HL-60 (cell line): ENCODE data around the gene QRICH1.

Experiments used
- DNase-seq, 2 experiments: peaks; one replicate each; pipeline ENCODE4 v3.0.0-alpha.2; 2010 to 2020; ENCODE audit warnings: low read depth in 1 of 2, low spot score in 1 of 2
- H3K27ac ChIP-seq: fragments of 250-450 bp; sonication (Bioruptor Pico); replicated peaks from 2 replicates; pipeline ENCODE4 v1.5.1; 2020; ENCODE audit warnings: mild to moderate bottlenecking, moderate library complexity
- H3K27me3 ChIP-seq: fragments of 250-450 bp; sonication (Bioruptor Pico); 2 replicates; pipeline ENCODE4 v1.5.1; 2021; ENCODE audit warnings: mild to moderate bottlenecking, moderate library complexity; ENCODE audit not compliant: insufficient read depth, poor library complexity, severe bottlenecking
- H3K4me3 ChIP-seq: replicated peaks from 2 replicates; pipeline ENCODE4 v1.5.1; 2011; ENCODE audit warnings: mild to moderate bottlenecking, control low read depth, low read length; ENCODE audit not compliant: insufficient read depth
- CTCF ChIP-seq: IDR thresholded peaks from one replicate; pipeline ENCODE4 v1.5.1; 2011; ENCODE audit warnings: low read length, control low read depth, inconsistent platforms; ENCODE audit not compliant: insufficient read depth
- GABPA ChIP-seq: IDR thresholded peaks from 2 replicates; pipeline ENCODE4 v1.6.1; 2012; ENCODE audit warnings: low read depth
- POLR2AphosphoS5 ChIP-seq: IDR thresholded peaks from 2 replicates; pipeline ENCODE4 v1.6.1; 2012; ENCODE audit warnings: low read depth
- REST ChIP-seq: IDR thresholded peaks from 2 replicates; pipeline ENCODE4 v1.6.1; 2012; ENCODE audit warnings: low read depth; ENCODE audit not compliant: insufficient replicate concordance
- SPI1 ChIP-seq: IDR thresholded peaks from 2 replicates; pipeline ENCODE4 v1.6.1; 2012; ENCODE audit warnings: low read depth, mild to moderate bottlenecking, borderline replicate concordance

QRICH1 gene

GRCh38 chr3:48989796-48990635 is 103.9 kb downstream of the QRICH1 start, which contains the start of gene P4HTM:
TSS of gene P4HTM (plus strand) at chr3:48990241. CDS start at chr3:48990257, 16 bp downstream.
- H3K27ac ChIP-seq, result peak within 1 kb of the TSS; percentile 74
- H3K4me3 ChIP-seq, result peak within 1 kb of the TSS; percentile 68
- no peak for TF ChIP-seq SPI1
- TF ChIP-seq POLR2AphosphoS5, result peak; percentile 61
- peak; percentile 77 to 81 for DNase-seq
- H3K27me3 ChIP-seq, result no peaks in the 10 kb centered on the region

- no peak for TF ChIP-seq CTCF
- no peak for TF ChIP-seq SPI1
- no peak for DNase-seq
- no peaks in the 10 kb centered on the region for H3K27me3 ChIP-seq
- peak overlapping the region; percentile 68 for H3K4me3 ChIP-seq
- H3K27ac ChIP-seq, result peak overlapping the region; percentile 74
These were observed 104.6 kb downstream of the QRICH1 start for GRCh38 chr3:48989126-48989795.

- H3K27ac ChIP-seq, result no peak overlapping the region
These were observed 108.0 kb downstream of the QRICH1 start for GRCh38 chr3:48985831-48986376.

GRCh38 chr3:48984663-48985062 is 109.2 kb downstream of the QRICH1 start:
- Histone ChIP-seq H3K27me3 (no peaks in the 10 kb centered on the region), H3K4me3 (no peak overlapping the region), H3K27ac (no peak overlapping the region)
- TF ChIP-seq REST (no peak), GABPA (no peak), SPI1 (no peak), POLR2AphosphoS5 (no peak), CTCF (no peak)
- DNase-seq, result no peak

More at GRCh38 chr3:48985831-48986376, 108.0 kb downstream of the QRICH1 start:
- TF ChIP-seq CTCF (no peak), SPI1 (no peak), GABPA (no peak)
- H3K27me3 ChIP-seq, result no peaks in the 10 kb centered on the region
- no peak overlapping the region for H3K4me3 ChIP-seq
- DNase-seq, result no peak

GRCh38 chr3:48983096-48983495 is 110.8 kb downstream of the QRICH1 start:
- TF ChIP-seq GABPA (no peak), REST (no peak), SPI1 (no peak), CTCF (no peak), POLR2AphosphoS5 (no peak)
- H3K4me3 ChIP-seq, result no peak overlapping the region
- no peaks in the 10 kb centered on the region for H3K27me3 ChIP-seq
- no peak for DNase-seq
- no peak overlapping the region for H3K27ac ChIP-seq
